CD8-positive, alpha-beta memory T cell (primary cell): ENCODE results near the gene TTC28. TPM values are rescaled to one million over a fixed set of nuclear protein-coding genes. Genes with fewer than 3 reads are reported as not detected.

ENCODE experiments used
- CTCF ChIA-PET: fragments of 350-600 bp; sonication (Branson Sonifier 250); formaldehyde crosslinking; loops from one replicate; lab custom pipeline; 2021; ENCODE audit warnings: antibody characterized with exemption; lab: Charles Lee
- POLR2A ChIA-PET: fragments of 350-600 bp; sonication (Branson Sonifier 250); formaldehyde crosslinking; loops from one replicate; lab custom pipeline; 2021; ENCODE audit warnings: antibody characterized with exemption; lab: Charles Lee
- DNase-seq, 5 donors: peaks; one replicate each; pipeline versions ENCODE4 v3.0.0 to v3.0.0-alpha.2; 2020 to 2022; ENCODE audit warnings: mixed read lengths in 1 of 5
- H3K27ac ChIP-seq: one replicate; pipeline ENCODE4 v1.7.0; 2013; ENCODE audit warnings: low read depth, mild to moderate bottlenecking, low read length, moderate library complexity
- H3K27me3 ChIP-seq: 2 replicates; pipeline ENCODE4 v1.7.0; 2013; ENCODE audit warnings: low read length, mild to moderate bottlenecking; ENCODE audit not compliant: insufficient read depth, poor library complexity, severe bottlenecking
- H3K36me3 ChIP-seq: 2 replicates; pipeline ENCODE4 v1.7.0; 2013; ENCODE audit warnings: mild to moderate bottlenecking, low read length, moderate library complexity; ENCODE audit not compliant: insufficient read depth
- H3K4me1 ChIP-seq: 2 replicates; pipeline ENCODE4 v1.7.0; 2013; ENCODE audit warnings: mild to moderate bottlenecking, low read length, moderate library complexity; ENCODE audit not compliant: insufficient read depth
- H3K4me3 ChIP-seq: 2 replicates; pipeline ENCODE4 v1.7.0; 2013; ENCODE audit warnings: mild to moderate bottlenecking, low read length
- H3K9me3 ChIP-seq: 2 replicates; pipeline ENCODE4 v1.7.0; 2013; ENCODE audit warnings: mild to moderate bottlenecking, low read length
- H3K27ac Mint-ChIP-seq, 8 donors: one replicate each; pipeline ENCODE4 v1.8.0; 2020 to 2021; ENCODE audit warnings: mixed read lengths in 8 of 8, mild to moderate bottlenecking in 6 of 8, inconsistent platforms in 3 of 8, moderate library complexity in 3 of 8
- H3K27me3 Mint-ChIP-seq, 2 donors: one replicate each; pipeline ENCODE4 v1.8.0; 2020 to 2021; ENCODE audit warnings: mixed read lengths in 2 of 2, mild to moderate bottlenecking in 1 of 2, moderate library complexity in 1 of 2
- H3K36me3 Mint-ChIP-seq, 3 donors: one replicate each; pipeline ENCODE4 v1.8.0; 2020 to 2021; ENCODE audit warnings: mixed read lengths in 3 of 3, inconsistent platforms in 1 of 3, mild to moderate bottlenecking in 1 of 3
- H3K4me1 Mint-ChIP-seq, 3 donors: one replicate each; pipeline ENCODE4 v1.8.0; 2020 to 2021; ENCODE audit warnings: mixed read lengths in 3 of 3, inconsistent platforms in 1 of 3, mild to moderate bottlenecking in 1 of 3
- H3K4me3 Mint-ChIP-seq, 7 donors: one replicate each; pipeline ENCODE4 v1.8.0; 2020 to 2021; ENCODE audit warnings: mixed read lengths in 7 of 7, mild to moderate bottlenecking in 6 of 7, moderate library complexity in 4 of 7, inconsistent platforms in 2 of 7
- H3K9me3 Mint-ChIP-seq, 5 donors: one replicate each; pipeline ENCODE4 v1.8.0; 2020 to 2022; ENCODE audit warnings: mixed read lengths in 5 of 5, mild to moderate bottlenecking in 3 of 5, moderate library complexity in 2 of 5, inconsistent platforms in 1 of 5
- polyA plus RNA-seq: library from polyadenylated mRNA; unstranded; fragments of 300-500 nt; fragmentation: Illumina TruSeq; gene quantifications from one replicate; pipeline ENCODE4 v1.2.3, GENCODE V29; 2021
- total RNA-seq, 2 experiments: library from RNA; stranded (reverse); gene quantifications; one replicate each; pipeline ENCODE4 v1.2.3, GENCODE V29; 2021

Gene TTC28
- total and polyA plus RNA-seq, 3 experiments from 2014 or later, result 0.24 to 0.60 (median 0.51) TPM

DNA sequence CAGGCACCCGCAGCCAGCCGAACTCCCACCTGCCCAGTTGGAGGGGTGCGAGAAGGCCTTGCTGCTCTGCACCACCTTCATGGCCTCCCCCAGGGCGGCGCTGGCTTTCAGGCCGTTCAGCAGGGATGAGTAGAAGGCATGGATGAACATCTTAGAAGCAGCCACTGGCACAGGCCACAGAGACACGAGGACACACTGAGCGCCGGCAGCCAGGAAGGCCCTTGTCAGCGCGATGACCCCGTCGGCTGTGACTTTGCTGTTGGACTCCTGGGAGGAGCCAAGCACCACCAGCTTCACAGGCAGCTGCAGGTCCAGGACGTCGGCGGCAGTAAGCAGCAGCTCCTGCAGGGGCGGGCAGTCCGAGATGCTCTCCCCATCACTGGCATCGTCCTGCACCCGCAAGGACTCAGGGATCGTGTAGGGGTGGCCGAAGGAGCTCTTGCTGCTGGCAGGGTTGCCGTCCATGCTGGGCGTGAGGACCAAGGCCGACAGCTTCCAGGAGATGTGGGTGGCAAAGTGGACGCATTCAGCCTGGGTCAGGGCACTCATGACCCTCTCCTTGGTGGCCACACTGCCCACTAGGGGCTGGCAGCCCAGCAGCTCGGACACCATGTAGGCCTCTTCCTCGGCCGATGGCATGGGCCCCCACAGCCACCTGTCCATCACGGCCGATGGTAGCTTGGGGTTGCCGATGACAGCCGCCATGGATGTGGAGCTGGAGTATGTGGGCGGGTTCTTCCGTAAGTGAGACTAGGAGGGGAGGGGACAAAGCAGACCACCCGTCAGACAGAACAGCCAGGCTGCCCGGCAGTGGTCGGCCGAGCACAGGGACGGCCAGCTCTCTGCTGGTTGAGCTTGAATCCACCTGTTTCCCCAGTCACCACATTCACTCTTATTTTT is 680.9 kb downstream of the TTC28 start:
- Histone ChIP-seq H3K4me1 (no peaks in the 10 kb centered on the region), H3K27me3 (no peaks in the 10 kb centered on the region), H3K9me3 (no peaks in the 10 kb centered on the region), H3K36me3 (no peaks in the 10 kb centered on the region), H3K27ac (no peak overlapping the region), H3K4me3 (no peak overlapping the region)
- Mint-ChIP-seq H3K36me3 (no peaks in the 10 kb centered on the region), H3K4me3 (no peak overlapping the region), H3K27ac (no peak overlapping the region), H3K9me3 (no peaks in the 10 kb centered on the region), H3K27me3 (peaks cover 0 to 7% of the 10 kb centered on the region in 2 donors), H3K4me1 (no peaks in the 10 kb centered on the region)
- POLR2A ChIA-PET, result no interaction called here
- no peak for DNase-seq
- CTCF ChIA-PET, result interaction anchor here (0.6 to 1.3 kb wide), 2 partner anchors 11 to 111 kb away, joined by 3 to 7 read pairs; no protein-coding TSS in a partner anchor

DNA sequence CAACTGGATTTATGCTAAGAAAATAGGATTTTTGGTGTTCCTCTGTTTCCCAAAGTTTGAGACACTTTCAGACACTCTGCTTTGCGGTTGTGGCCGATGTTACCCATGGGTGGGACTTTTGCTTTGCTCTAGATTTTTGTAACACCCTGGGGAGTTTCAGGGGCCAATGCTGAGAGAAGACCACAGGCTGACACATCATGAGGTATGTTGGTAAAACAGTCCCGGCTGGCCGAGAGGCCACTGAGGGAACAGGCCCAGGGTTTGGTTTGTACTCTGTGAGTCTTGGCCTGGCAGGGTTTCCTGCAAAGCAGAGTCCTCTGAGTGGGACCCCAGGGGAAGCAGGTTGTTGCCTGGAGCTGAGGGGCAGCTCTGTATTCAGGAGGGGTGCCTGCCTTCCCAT is 682.1 kb downstream of the TTC28 start:
- H3K9me3 ChIP-seq, result no peaks in the 10 kb centered on the region
- no peaks in the 10 kb centered on the region for H3K27me3 ChIP-seq
- Mint-ChIP-seq H3K27ac (no peak overlapping the region), H3K4me1 (no peaks in the 10 kb centered on the region), H3K9me3 (no peaks in the 10 kb centered on the region), H3K36me3 (no peaks in the 10 kb centered on the region), H3K27me3 (peaks cover 0 to 8% of the 10 kb centered on the region in 2 donors), H3K4me3 (no peak overlapping the region)
- H3K4me3 ChIP-seq, result no peak overlapping the region
- POLR2A ChIA-PET, result no interaction called here
- no peak for DNase-seq
- H3K36me3 ChIP-seq, result no peaks in the 10 kb centered on the region
- no peaks in the 10 kb centered on the region for H3K4me1 ChIP-seq
- H3K27ac ChIP-seq, result no peak overlapping the region
- CTCF ChIA-PET, result interaction anchor here (1.0 kb wide), 1 partner anchor 12 kb away, joined by 3 read pairs; no protein-coding TSS in a partner anchor

DNA sequence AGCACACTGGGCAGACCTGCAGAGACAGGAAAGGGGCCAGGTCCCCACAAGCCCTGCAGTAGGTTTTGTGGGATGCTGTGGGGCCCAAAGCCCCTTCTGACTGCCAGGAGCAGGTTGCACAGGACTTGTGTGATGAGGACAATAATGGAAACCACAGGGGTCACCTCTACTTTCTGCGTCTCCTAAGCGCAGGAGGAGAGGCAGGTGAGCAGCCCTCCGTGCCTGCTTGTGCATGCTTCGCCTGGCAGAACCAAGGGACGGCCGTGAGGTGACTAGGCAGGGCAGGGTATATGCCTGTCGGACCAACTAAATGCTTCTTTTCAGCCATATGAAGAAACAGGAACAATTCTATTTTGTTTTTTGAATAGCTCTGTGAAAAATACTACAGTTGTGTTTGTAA is 682.7 kb downstream of the TTC28 start:
- Mint-ChIP-seq H3K36me3 (no peaks in the 10 kb centered on the region), H3K9me3 (no peaks in the 10 kb centered on the region), H3K4me1 (no peaks in the 10 kb centered on the region), H3K27ac (no peak overlapping the region), H3K27me3 (peaks cover 0 to 6% of the 10 kb centered on the region in 2 donors), H3K4me3 (no peak overlapping the region)
- Histone ChIP-seq H3K4me1 (no peaks in the 10 kb centered on the region), H3K4me3 (no peak overlapping the region), H3K27ac (no peak overlapping the region), H3K9me3 (no peaks in the 10 kb centered on the region), H3K27me3 (no peaks in the 10 kb centered on the region), H3K36me3 (no peaks in the 10 kb centered on the region)
- CTCF ChIA-PET, result interaction anchor here (1.0 kb wide), 1 partner anchor 12 kb away, joined by 3 read pairs; no protein-coding TSS in a partner anchor
- DNase-seq, result no peak
- POLR2A ChIA-PET, result no interaction called here

DNA sequence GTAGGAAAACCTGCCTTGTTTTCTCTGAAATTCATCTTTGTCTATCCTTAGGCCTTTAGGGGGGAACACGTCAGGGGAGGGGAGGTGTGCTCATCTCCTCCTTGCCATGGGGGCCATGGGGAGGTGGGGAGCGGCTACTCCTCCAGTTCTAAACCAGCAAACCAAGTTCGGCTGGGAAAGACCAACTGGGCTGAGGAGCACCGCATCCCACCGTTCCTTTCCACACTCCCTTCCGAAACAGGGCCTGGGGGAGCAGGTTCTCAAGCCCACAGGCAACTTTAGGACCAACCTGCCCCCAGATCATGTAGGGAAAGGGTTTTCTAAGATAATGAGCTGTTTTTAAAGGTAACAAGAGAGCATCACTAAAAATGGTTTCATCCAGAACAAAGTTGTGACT is 683.1 kb downstream of the TTC28 start:
- ChIA-PET CTCF (interaction anchor here (1.0 kb wide), 1 partner anchor 13 kb away, joined by 3 read pairs; no protein-coding TSS in a partner anchor), POLR2A (no interaction called here)
- H3K9me3 Mint-ChIP-seq, result no peaks in the 10 kb centered on the region
- H3K36me3 Mint-ChIP-seq, result no peaks in the 10 kb centered on the region
- H3K36me3 ChIP-seq, result no peaks in the 10 kb centered on the region
- no peaks in the 10 kb centered on the region for H3K4me1 Mint-ChIP-seq
- no peak for DNase-seq
- no peak overlapping the region for H3K27ac Mint-ChIP-seq
- no peak overlapping the region for H3K27ac ChIP-seq
- H3K4me1 ChIP-seq, result no peaks in the 10 kb centered on the region
- no peaks in the 10 kb centered on the region for H3K9me3 ChIP-seq
- no peaks in the 10 kb centered on the region for H3K27me3 ChIP-seq
- peaks cover 0 to 6% of the 10 kb centered on the region in 2 donors for H3K27me3 Mint-ChIP-seq
- H3K4me3 Mint-ChIP-seq, result no peak overlapping the region
- no peak overlapping the region for H3K4me3 ChIP-seq

DNA sequence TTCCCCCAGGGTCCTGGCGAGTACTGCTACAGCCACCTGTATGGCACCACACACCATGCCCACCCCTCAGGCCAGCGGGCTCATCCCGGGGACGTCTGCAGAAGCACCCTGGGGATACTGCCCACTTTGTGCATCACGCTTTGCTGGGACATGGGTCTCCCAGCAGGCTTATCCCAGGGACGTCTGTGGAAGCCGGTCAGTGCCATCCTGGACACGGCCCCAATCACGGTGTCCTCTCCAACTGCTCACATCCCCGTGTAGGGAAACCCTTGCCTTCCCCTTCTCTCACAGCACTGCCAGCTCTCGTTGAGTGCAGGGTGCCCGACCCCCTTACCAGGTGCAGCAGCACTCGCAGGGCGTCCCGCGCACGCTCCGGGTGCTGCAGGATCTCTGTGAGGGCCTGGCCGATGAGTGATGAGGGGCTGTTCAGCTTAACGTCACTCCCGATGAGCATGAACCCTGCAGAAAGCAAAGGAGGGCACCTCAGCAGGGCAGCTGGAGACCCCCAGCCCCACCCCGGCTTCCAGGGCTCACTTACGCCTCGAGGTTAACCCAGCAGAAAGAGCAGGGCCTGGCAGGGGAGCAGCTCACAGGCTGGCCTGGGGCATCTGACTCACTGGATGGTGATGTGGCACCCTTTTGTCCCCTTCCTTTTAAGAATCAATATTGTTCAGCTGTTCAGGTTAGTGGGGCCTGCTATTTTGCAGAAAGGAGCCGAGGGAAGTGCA is 683.7 kb downstream of the TTC28 start:
- H3K4me1 Mint-ChIP-seq, result no peaks in the 10 kb centered on the region
- peaks cover 0 to 6% of the 10 kb centered on the region in 2 donors for H3K27me3 Mint-ChIP-seq
- H3K36me3 Mint-ChIP-seq, result no peaks in the 10 kb centered on the region
- no peak for DNase-seq
- H3K27ac ChIP-seq, result no peak overlapping the region
- ChIA-PET CTCF (interaction anchor here (1.4 kb wide), 1 partner anchor 109 kb away, joined by 3 read pairs; no protein-coding TSS in a partner anchor), POLR2A (no interaction called here)
- H3K4me3 Mint-ChIP-seq, result no peak overlapping the region
- H3K9me3 Mint-ChIP-seq, result no peaks in the 10 kb centered on the region
- H3K36me3 ChIP-seq, result no peaks in the 10 kb centered on the region
- no peak overlapping the region for H3K27ac Mint-ChIP-seq
- H3K4me1 ChIP-seq, result no peaks in the 10 kb centered on the region
- H3K9me3 ChIP-seq, result no peaks in the 10 kb centered on the region
- H3K4me3 ChIP-seq, result no peak overlapping the region
- H3K27me3 ChIP-seq, result no peaks in the 10 kb centered on the region

DNA sequence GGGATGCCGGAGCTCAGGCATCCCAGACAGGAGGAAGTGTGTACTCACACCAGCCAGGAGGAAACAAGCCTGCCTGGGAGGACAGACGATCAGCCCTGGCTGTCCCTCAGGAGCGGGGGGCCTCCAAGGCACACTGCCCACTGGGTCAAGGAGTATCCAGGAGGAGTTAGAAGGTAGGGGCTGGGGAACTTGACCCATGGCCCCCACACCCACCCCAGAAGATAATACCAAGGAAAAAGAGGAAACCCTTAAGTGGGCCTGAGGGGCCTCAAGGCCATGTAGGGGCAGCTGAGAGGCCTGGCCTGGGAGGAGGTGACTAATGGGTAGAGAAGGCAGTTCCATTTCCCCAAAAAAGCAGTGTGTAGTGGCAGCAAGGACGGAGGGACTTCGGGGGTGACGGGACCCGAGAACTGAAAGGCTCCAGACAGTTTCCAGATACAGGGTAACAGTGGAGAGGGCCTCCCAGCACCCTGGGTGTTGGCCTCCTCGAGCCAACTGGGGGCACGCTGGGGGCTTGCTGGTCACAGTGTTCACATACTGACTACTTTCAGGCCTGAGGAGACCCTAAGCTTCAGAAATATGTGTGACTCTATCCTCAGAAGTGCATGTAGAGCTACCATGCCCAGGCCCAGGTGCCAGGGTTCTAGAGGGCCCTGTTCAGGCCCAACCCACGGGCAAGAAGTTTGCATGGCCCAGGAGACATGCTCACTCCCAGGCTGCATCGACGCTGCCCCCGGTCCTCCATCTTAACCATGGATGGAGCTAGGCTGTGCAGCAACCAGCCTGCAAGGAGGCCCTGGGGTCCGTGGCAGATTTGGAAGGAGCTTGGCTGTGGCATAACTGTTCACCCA is 684.9 kb downstream of the TTC28 start:
- no peaks in the 10 kb centered on the region for H3K9me3 ChIP-seq
- ChIA-PET CTCF (interaction anchor here (1.4 kb wide), 1 partner anchor 108 kb away, joined by 3 read pairs; no protein-coding TSS in a partner anchor), POLR2A (no interaction called here)
- Mint-ChIP-seq H3K4me3 (no peak overlapping the region), H3K4me1 (no peaks in the 10 kb centered on the region), H3K9me3 (no peaks in the 10 kb centered on the region), H3K27me3 (peaks cover 0 to 4% of the 10 kb centered on the region in 2 donors), H3K36me3 (no peaks in the 10 kb centered on the region), H3K27ac (no peak overlapping the region)
- no peaks in the 10 kb centered on the region for H3K36me3 ChIP-seq
- no peak overlapping the region for H3K27ac ChIP-seq
- H3K27me3 ChIP-seq, result no peaks in the 10 kb centered on the region
- no peaks in the 10 kb centered on the region for H3K4me1 ChIP-seq
- no peak for DNase-seq
- no peak overlapping the region for H3K4me3 ChIP-seq

DNA sequence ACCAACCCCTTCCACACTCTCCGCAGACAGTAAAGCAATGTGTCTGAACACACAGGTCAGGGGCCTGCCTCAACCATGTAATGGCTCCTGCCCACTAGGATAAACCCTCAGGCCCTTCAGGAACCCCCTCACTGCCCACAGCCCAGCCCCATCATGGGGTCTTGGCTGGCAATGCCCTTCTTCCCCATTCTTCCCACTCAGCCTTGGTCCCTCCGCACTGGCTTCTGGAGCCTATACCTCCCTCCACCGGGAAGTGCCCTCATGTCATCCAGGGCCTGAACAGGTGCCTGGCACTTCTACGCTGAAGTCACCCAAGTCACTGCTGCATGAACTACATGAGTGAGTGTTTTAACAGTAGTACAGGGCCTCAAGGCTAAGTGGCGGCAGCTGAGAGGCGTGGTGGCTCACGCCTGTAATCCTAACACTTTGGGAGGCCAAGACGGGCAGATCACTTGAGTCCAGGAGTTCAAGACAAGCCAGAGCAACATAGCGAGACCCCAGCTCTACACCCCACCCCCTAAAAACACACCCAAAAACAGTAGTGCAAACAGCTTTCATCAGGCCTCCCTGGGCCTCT is 685.8 kb downstream of the TTC28 start:
- no peak for DNase-seq
- Mint-ChIP-seq H3K4me1 (peaks cover 0 to 1% (median under 1%) of the 10 kb centered on the region in 3 donors), H3K27ac (no peak overlapping the region), H3K4me3 (peak overlapping the region in 1 of 7 donors; percentile 59), H3K9me3 (no peaks in the 10 kb centered on the region), H3K36me3 (no peaks in the 10 kb centered on the region), H3K27me3 (peaks cover 0 to 4% of the 10 kb centered on the region in 2 donors)
- no peaks in the 10 kb centered on the region for H3K36me3 ChIP-seq
- H3K9me3 ChIP-seq, result no peaks in the 10 kb centered on the region
- CTCF ChIA-PET, result no interaction called here
- H3K27me3 ChIP-seq, result no peaks in the 10 kb centered on the region
- no peak overlapping the region for H3K4me3 ChIP-seq
- POLR2A ChIA-PET, result no interaction called here
- H3K27ac ChIP-seq, result no peak overlapping the region
- H3K4me1 ChIP-seq, result no peaks in the 10 kb centered on the region
